GM19395 (cell line): ENCODE data around the gene SMIM35.

Source experiments
- ATAC-seq: cut with Tn5 transposase; IDR thresholded peaks from one replicate; pipeline ENCODE4 v1.9.1; 2021; ENCODE audit warnings: mild to moderate bottlenecking, moderate library complexity; ENCODE audit not compliant: unreplicated experiment

Gene SMIM35

GRCh38 chr11:118046051-118046963 lies 40.5 kb downstream of the SMIM35 start:
- no peak for ATAC-seq

- no peak for ATAC-seq
These were observed 41.6 kb downstream of the SMIM35 start for GRCh38 chr11:118045191-118045590.

DNA sequence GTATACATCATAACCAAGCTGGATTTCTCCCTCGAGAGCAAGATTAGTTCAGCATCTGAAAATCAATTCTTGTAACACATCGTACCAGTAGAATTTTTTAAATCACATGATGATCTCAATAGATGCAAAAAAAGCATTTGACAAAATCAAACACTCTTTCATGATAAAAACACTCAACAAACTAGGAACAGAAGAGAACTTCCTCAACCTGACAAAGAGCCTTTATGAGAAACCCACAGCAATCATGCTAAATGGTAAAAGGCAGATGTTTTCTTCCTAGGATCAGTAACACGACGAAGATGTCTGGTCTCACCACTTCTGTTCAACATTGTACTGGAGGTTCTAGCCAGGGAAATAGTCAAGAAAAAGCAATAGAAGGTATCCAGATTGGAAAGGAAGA lies 44.0 kb downstream of the SMIM35 start:
- no peak for ATAC-seq

GRCh38 chr11:118042141-118042540 lies 44.6 kb downstream of the SMIM35 start:
- no peak for ATAC-seq

- ATAC-seq: peak; percentile 57
These were observed 53.3 kb downstream of the SMIM35 start for GRCh38 chr11:118033443-118033842.

- ATAC-seq: no peak
These were observed 58.1 kb downstream of the SMIM35 start for GRCh38 chr11:118028626-118029025.

DNA sequence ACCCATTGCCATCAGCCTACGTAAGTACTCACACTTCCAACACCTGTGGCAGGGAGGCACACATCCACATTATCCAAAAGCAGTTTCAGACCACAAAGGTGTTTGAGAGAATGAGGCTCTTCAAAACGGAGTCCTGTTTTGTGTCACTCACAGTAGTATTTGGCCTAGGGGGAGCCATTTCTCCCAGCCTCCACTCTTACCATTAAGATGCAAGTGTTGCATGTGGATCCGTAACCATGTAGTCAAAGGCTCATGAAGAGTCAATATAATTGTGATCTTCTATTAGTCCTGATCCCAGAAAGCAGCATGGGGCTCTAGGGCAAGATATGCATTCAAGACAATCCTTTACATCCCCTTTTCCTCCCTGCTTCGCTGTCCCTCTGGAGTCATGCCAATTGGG lies 59.1 kb downstream of the SMIM35 start:
- ATAC-seq: no peak

DNA sequence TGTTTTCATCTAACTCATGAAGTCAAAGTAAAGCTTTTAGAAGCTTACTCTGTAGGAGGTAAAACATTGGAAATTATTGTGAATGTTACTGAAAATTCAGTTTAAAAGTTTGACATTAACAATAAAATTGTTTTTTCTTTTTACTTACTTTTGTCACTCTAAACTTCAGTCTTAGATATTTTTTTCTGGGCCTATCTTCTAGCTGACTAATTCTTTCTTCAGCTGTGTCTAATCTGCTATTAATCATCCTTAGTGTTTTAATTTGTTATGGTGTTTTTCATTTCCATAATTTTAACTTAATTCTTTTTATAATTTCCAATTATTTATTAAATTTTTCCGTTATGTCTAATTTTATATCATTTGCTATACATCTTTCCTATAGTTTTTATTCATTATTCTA lies 65.6 kb downstream of the SMIM35 start:
- no peak for ATAC-seq

DNA sequence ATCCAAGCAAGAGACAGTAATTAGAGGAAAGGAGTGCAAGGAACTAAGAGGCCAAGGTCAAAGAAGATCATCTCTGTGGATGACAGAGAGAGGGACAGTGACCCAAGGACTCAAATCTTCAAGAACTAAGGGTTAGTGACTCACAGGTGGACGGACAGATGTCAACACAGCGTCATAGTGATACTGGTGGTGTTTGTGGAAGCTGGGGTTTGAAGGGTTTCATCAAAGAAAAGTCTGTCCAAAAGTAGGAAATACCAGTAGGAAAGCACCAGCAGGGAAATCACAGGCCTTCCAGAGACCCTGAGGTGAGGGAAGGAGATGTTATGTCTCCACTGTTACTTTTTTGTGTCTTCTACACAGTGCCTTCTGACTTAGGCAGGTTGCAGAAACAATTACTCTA lies 68.4 kb downstream of the SMIM35 start:
- no peak for ATAC-seq

- no peak for ATAC-seq
These were observed 69.0 kb downstream of the SMIM35 start for GRCh38 chr11:118017631-118018315.

- no peak for ATAC-seq
These were observed 69.7 kb downstream of the SMIM35 start for GRCh38 chr11:118017111-118017510.

GRCh38 chr11:118016104-118016503 lies 70.7 kb downstream of the SMIM35 start:
- no peak for ATAC-seq

GRCh38 chr11:118015385-118015841 lies 71.3 kb downstream of the SMIM35 start:
- ATAC-seq: no peak

DNA sequence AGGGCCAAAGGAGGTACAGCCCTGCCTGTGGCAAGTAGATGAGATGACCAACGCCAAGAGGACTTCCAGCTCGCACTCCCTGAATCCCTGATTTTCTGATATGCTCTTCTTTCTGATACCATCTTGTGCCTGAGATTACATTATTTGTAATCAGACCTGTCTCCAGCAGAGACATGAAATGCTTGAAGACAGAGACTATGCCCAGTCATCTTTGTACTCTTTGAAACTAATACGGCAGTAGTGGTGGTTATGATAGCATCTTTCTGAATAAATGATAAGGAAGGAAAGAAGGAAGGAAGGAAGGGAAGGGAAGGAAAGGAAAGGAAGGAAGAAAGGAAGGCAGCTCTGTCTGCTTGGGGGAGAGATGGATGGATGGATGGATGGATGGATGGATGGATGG lies 72.7 kb downstream of the SMIM35 start:
- no peak for ATAC-seq

- no peak for ATAC-seq
These were observed 74.6 kb downstream of the SMIM35 start for GRCh38 chr11:118012083-118012669.

DNA sequence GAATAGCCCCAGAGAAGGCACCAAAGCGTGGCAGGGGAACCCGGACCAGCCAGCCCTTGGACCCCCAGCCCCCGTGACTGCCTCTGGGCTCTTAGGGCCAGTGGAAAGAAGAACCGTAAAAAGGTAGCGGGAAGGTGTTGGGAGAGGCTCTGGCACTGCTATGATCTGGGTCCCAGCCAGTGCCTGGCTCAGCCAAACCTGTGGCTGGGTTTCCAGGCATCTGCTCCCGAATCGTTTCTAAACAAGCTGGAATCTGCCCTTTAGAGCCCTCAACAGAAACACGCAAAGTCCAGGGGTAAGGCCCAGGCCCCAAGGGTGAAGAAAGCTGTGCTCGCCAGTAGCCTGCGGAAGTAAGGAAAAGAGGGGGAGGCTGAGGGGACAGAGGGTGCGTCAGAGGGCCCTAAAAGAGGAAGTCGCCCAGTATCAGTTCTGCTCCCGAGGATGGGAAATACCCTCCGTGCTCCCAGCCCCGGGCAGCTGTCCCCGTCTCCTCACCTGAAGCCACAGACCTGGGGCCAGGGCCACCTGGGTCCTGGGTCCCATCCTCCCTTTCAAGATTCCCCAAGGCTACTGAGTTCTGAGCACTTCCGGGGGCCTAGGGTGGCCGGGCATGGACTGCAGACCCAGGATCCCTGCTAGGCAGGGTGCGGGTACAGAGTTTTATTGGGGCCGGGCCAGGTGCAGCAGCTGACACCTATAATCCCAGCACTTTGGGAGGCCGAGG lies 75.9 kb downstream of the SMIM35 start:
- peak; percentile 79 for ATAC-seq

DNA sequence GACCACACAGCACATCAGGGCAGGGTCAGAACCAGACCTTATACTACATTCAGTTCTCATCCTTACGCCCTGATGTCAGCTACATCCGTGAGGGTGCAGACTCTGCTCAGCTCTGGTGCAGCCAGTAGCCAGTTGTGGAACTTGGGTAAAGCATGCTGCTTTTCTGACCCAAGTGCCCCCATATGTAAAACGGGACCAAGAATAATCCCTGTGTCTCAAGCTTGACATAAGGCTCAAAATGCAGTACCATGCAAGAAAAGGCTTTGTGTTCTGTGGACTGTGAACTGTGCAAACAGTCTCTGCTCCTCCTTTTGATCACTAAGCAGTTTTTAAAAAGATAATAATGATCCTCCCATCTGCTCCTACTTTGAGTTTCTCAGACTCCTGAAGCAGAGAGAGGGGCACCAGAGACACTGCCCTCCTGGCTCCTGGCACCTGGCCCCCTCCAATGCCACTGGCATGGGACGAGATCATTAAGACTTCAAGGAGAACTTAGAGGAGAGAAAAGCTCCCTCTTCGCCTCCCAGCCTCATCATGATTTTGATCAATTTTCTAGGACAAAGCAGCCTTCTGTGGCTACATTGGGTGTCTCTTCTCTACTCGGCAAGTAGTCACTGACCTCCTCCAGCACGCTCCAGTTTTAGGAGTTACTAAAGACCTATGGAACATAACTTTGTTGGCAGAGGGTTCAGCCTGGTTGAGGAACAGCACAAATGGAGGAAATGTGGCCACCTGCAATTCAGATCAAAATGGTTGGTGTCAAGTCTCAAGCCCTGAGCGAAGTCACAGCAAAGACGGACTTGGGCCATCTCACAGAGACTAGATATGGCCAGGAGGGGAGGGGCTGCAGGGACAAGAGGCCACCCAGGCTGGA lies 76.7 kb downstream of the SMIM35 start:
- no peak for ATAC-seq

- ATAC-seq: no peak
These were observed 78.4 kb downstream of the SMIM35 start for GRCh38 chr11:118008271-118008911.

- ATAC-seq: peak; percentile 42
These were observed 79.0 kb downstream of the SMIM35 start for GRCh38 chr11:118007563-118008270.
